RWPE2 (cell line): ENCODE data around the gene F7.

Source experiments
- ATAC-seq: fragments of 200-7000 bp; cut with Tn5 transposase; 3 replicates; pipeline ENCODE4 v1.9.1; 2021; ENCODE audit warnings: low read depth
- DNase-seq: peaks from one replicate; pipeline ENCODE4 v3.0.0-alpha.2; 2020; ENCODE audit warnings: low spot score
- H3K27ac ChIP-seq: fragments of 450-650 bp; 2 replicates; pipeline ENCODE4 v1.5.1; 2017; ENCODE audit warnings: mild to moderate bottlenecking; ENCODE audit not compliant: poor library complexity, severe bottlenecking
- H3K27me3 ChIP-seq: fragments of 250-450 bp; sonication (Bioruptor Pico); 2 replicates; pipeline ENCODE4 v1.5.1; 2021; ENCODE audit warnings: mild to moderate bottlenecking, moderate library complexity; ENCODE audit not compliant: insufficient read depth, poor library complexity, severe bottlenecking
- H3K36me3 ChIP-seq: fragments of 250-450 bp; sonication (Bioruptor Pico); 2 replicates; pipeline ENCODE4 v1.5.1; 2020; ENCODE audit warnings: low read depth, mild to moderate bottlenecking, moderate library complexity
- H3K4me1 ChIP-seq: fragments of 250-450 bp; sonication (Bioruptor Pico); 2 replicates; pipeline ENCODE4 v1.5.1; 2021; ENCODE audit warnings: mild to moderate bottlenecking, moderate library complexity; ENCODE audit not compliant: insufficient read depth, poor library complexity, severe bottlenecking
- H3K4me3 ChIP-seq: fragments of 250-450 bp; sonication (Bioruptor Pico); 2 replicates; pipeline ENCODE4 v1.5.1; 2021; ENCODE audit warnings: mild to moderate bottlenecking, moderate library complexity; ENCODE audit not compliant: severe bottlenecking
- H3K9me3 ChIP-seq: fragments of 250-450 bp; sonication (Bioruptor Pico); 2 replicates; pipeline ENCODE4 v1.5.1; 2021; ENCODE audit warnings: mild to moderate bottlenecking, moderate library complexity; ENCODE audit not compliant: severe bottlenecking
- TF ChIP-seq, protein P1 (sequence below): fragments of 450-650 bp; IDR thresholded peaks from one replicate; pipeline ENCODE4 v1.5.1; 2017; ENCODE audit warnings: mild to moderate bottlenecking, moderate library complexity; ENCODE audit not compliant: poor library complexity, severe bottlenecking

The F7 gene

DNA sequence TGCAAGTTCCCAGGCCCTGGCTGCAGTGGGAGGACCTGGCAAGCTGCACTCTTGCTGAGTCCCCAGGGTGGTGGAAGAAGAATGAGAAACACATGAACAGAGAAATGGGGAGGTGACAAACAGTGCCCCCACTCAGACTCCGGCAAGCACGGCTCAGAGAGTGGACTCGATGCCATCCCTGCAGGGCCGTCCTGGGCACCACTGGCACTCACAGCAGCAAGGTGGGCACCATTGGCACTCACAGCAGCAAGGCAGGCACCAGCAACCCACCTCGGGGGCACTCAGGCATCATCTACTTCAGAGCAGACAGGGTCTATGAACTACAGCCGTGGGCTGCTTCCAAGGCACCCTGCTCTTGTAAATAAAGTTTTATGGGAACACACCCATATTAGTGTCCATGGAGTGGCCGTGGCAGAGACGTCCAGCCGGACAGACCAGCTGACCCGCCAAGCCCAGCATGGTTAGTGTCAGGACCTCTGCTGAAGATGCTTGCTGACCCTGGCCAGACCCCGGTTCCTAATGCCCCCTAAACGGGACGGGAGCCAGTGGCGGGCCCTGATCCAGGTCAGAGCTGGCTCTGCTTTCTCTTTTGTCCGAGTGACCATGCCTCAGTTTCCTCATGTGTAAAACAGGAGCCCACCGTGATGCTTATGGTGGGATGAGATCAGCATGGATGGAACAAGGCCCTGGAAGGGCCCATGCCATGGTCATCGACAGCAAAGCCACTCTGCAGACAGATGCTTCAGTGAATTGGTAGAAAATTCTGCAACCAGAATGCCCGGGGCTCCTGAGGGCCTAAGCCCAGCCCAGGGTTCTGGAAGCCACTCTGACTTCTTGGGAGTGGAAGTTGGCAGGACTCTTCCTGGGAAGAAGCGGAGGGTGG, 14.9 kb downstream of the F7 start:
- no peak for DNase-seq
- ATAC-seq: no peak
- H3K36me3 ChIP-seq: no peaks in the 10 kb centered on the region

DNA sequence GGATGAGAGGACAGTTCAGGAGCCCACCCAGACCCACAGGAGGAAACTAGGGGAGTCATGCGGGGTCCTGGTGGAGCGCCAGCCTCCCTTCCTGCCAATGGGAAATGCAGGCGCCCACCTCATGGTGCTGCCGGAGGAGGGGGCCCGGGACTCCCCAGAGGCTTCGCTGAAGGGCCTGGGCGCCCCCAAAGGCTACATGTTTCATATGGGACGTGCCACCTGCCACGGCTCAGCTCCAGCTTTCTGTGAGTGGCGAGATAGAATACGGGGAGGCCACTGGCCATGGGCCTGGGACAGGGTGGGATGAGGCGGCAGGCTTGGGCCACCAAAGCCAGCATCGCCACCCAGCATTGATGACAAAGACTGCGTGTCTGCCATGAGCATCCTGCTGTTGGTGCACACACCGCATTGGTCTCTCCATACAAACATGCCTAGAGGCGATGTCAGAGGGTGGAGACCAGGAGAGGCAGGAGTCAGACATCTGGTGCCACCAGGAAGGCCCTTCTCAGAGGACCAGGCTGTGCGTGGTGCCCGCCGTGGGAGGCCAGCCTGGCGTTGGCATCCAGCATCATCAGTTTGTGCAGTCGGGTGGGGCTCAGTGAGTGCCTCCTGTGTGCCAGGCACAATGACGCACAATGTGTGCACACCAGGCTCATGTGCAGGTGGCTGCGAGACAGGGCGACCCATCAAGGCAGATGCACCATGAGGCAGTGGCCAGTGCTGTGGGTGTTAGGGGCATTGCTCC, 15.8 kb downstream of the F7 start:
- ATAC-seq (no peak), DNase-seq (no peak)
- TF ChIP-seq, protein P1, sequence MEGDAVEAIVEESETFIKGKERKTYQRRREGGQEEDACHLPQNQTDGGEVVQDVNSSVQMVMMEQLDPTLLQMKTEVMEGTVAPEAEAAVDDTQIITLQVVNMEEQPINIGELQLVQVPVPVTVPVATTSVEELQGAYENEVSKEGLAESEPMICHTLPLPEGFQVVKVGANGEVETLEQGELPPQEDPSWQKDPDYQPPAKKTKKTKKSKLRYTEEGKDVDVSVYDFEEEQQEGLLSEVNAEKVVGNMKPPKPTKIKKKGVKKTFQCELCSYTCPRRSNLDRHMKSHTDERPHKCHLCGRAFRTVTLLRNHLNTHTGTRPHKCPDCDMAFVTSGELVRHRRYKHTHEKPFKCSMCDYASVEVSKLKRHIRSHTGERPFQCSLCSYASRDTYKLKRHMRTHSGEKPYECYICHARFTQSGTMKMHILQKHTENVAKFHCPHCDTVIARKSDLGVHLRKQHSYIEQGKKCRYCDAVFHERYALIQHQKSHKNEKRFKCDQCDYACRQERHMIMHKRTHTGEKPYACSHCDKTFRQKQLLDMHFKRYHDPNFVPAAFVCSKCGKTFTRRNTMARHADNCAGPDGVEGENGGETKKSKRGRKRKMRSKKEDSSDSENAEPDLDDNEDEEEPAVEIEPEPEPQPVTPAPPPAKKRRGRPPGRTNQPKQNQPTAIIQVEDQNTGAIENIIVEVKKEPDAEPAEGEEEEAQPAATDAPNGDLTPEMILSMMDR: no peak
- Histone ChIP-seq H3K27ac (no peak overlapping the region), H3K27me3 (no peaks in the 10 kb centered on the region), H3K9me3 (no peaks in the 10 kb centered on the region), H3K4me3 (no peak overlapping the region), H3K36me3 (no peaks in the 10 kb centered on the region), H3K4me1 (no peaks in the 10 kb centered on the region)

More for the DNA sequence above, 14.9 kb downstream of the F7 start:
- Histone ChIP-seq H3K9me3 (no peaks in the 10 kb centered on the region), H3K27ac (no peak overlapping the region), H3K27me3 (no peaks in the 10 kb centered on the region), H3K4me3 (no peak overlapping the region), H3K4me1 (no peaks in the 10 kb centered on the region)
- TF ChIP-seq, protein P1: no peak

DNA sequence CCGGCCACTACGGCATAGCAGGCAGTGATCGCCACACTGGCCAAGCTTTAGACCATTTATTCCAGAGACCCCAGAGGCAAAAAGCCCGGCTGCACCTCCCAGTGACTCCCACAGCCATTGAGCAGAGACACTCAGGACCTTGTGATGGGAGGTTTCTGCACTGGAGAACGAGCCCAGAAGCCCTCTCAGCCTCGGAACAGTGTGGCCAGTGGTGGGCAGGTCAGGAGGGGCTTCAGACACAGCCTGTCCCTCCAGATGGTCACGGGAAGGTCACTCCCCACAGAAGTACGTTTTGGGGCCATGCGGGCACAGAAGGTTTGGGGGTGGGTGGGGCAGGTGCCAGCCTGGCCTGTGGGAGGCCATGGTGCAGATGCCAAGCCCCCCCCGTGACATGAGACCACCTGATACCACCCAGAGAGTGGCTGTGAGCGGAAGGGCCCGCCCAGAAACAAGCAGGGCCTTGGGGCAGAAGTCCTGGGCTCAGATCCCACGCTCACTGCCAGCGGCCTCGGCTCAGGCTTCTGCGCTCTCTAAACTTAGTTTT, 16.4 kb downstream of the F7 start:
- Histone ChIP-seq H3K27me3 (no peaks in the 10 kb centered on the region), H3K27ac (no peak overlapping the region), H3K4me3 (no peak overlapping the region), H3K4me1 (no peaks in the 10 kb centered on the region), H3K36me3 (no peaks in the 10 kb centered on the region), H3K9me3 (no peaks in the 10 kb centered on the region)
- TF ChIP-seq, protein P1: no peak
- no peak for DNase-seq
- no peak for ATAC-seq

- TF ChIP-seq, protein P1: no peak
- Histone ChIP-seq H3K9me3 (no peaks in the 10 kb centered on the region), H3K36me3 (no peaks in the 10 kb centered on the region), H3K4me1 (no peaks in the 10 kb centered on the region), H3K4me3 (no peak within 1 kb of the TSS), H3K27ac (no peak within 1 kb of the TSS), H3K27me3 (no peaks in the 10 kb centered on the region)
- no peak for DNase-seq
- no peak; the same call in 2 of the 3 replicates for ATAC-seq
These were observed 17.1 kb downstream of the F7 start, which contains the start of gene F10 for GRCh38 chr13:113122550-113123225. Gene F10 (plus strand): TSS chr13:113122799. CDS start chr13:113122856, 57 bp downstream.
